D341Med (cell line): ENCODE measurements around the gene INO80.
A peak's percentile ranks its signal among the peaks of the same experiment; 100 is the strongest.
"Not testable (repeated sequence)": the region's sequence is repeated elsewhere in the genome, so short reads cannot be mapped to it uniquely, and the experiment has no call there.

Source experiments
- DNase-seq: peaks from one replicate; pipeline ENCODE4 v3.0.0; 2012; ENCODE audit warnings: low spot score

INO80 gene

DNA sequence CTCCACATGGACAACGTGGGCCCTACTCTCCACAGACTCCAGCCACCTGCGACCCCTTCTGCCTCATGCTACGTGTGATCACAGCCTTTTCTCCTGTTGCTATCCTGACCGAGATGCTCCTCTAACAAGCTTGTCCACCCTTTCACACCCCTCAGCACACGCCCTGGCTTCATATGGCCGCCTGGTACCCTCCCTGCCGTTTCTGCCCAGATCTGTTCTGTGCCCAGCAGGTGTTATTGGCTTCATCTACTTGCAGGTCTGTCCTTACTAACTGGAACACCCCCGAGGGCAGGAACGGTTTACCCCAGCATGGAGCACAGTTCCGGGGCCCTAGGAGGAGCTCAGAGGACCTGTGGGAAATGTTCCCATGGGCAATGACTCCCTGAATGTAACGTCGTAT, 152.9 kb downstream of the INO80 start:
- DNase-seq = no peak

DNA sequence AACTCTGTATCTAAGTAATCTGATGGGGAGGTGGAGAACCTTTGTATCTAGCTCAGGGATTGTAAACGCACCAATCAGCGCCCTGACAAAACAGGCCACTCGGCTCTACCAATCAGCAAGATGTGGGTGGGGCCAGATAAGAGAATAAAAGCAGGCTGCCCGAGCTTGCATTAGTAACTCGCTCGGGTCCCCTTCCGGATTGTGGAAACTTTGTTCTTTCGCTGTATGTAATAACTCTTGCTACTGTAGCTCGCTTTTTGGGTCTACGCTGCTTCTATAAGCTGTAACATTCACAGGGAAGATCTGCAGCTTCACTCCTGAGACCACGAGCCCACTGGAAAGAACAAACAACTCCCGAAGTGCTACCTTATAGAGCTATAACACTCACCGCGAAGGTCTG, 153.8 kb downstream of the INO80 start:
- DNase-seq = not testable (repeated sequence)

DNA sequence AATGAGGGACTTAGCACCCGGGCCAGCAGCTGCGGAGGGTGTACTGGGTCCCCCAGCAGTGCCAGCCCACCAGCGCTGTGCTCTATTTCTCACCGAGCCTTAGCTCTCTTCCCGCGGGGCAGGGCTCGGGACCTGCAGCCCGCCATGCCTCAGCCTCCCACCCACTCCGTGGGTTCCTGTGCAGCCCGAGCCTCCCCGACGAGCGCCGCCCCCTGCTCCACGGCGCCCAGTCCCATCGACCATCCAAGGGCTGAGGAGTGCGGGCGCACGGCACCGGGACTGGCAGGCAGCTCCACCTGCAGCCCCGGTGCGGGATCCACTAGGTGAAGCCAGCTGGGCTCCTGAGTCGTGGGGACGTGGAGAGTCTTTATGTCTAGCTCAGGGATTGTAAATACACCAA, 154.3 kb downstream of the INO80 start:
- not testable (repeated sequence) for DNase-seq

DNA sequence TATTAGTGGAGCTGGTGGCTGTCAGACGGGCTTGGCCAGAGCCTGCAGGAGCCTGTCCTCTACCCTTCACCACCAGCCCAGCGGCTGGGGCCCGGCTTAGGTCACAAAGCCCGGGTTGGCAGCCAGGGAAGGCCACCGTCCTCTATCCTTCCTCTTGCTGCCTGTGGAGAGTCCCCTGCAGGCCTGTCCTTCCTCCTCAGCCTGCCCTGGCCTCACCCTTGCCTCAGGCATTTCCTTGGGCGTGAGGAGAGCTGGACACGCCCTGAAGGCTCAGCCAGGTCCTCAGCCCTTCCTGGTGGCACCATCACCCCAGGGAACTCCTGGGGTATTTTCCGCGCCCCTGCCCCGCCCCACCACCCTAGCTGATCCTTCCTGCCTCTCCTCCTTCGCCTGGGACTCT, 155.2 kb downstream of the INO80 start:
- no peak for DNase-seq

DNA sequence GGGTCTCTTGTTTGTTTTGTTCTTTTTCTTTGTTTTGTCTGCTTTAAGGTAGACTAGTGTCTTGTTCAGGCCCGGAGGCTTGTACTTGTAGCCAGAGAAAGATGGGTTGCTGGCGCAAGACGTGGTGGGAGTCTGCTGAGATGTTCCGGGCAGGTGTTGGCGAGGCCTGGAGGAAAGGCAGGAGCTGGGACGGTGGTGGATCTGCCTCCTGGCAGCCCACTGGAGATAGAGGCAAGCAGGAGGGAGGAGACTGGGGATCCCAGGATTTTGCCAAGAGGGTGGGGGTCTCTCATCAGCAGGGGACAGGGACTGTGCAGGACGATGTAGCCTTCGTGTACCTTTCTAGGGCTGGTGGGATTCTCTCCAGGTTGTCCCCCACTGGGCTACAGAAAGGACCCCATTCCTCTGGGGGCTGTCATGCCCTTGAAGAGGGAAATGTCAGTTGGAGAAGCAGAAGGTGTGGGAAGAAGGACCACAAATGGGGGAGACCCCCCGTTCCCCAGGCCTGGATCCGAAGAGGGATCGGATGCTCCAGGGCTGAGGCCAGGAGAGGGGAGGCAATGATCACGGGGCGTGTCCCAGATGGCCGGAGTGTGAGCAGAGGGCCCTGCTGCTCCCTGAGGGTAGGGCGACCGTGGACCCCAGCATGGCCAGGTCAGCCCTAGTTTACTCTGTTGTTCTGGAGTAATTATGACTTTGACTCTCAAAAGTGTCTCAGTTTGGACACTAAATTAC, 155.8 kb downstream of the INO80 start:
- no peak for DNase-seq

DNA sequence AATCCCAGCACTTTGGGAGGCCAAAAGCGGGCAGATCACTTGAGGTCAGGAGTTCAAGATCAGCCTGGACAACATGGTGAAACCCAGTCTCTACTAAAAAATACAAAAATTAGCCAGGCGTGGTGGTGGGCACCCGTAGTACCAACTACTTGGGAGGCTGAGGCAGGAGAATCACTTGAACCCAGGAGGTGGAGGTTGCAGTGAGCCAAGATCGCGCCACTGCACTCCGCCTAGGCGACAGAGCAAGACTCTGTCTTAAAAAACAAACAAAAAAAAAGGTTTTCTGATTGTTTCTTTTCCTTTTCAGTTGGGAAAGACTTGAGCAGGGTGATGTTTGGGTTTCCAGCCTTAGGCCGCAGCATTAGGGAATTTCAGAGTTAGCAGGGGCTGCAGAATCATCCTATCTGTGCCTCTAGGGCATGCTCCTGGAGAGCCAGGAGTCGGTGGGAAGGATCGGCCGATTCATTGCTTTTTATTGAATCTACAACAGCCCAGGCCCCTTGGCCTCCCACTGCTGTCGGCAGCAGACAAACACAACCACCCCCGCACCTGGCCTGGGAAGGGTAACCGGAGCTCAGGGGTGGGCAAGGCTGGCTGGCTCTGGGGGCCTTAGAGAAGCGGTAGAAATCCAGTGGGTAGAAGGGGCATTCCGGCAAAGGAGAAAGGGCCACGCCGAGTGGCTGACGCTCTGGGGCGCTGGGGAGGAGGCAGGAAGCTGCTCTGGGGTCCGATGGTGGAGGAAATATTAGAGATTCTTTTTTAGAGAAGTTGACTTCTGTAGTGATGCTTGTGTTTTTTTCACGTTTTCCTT, 156.5 kb downstream of the INO80 start:
- no peak for DNase-seq

DNA sequence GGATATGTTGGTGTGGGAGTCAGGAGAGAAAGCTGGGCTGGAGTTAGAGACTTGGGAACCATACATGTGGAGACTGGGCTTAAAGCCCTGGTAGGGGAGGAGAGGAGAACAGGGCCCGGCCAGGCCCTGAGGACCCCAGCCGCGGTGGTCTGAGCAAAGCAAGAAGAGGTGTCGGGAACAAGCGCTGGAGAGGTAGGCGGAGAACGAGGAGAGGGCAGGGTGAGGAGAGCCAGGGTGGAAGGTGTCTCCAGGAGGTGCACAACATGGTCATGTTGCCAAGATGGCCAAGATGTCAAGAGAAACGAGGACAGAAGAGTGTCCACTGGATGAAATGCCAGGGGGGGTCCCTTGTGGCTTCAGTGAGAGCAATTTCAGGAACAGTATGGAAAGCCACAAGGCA, 157.4 kb downstream of the INO80 start:
- DNase-seq = no peak

DNA sequence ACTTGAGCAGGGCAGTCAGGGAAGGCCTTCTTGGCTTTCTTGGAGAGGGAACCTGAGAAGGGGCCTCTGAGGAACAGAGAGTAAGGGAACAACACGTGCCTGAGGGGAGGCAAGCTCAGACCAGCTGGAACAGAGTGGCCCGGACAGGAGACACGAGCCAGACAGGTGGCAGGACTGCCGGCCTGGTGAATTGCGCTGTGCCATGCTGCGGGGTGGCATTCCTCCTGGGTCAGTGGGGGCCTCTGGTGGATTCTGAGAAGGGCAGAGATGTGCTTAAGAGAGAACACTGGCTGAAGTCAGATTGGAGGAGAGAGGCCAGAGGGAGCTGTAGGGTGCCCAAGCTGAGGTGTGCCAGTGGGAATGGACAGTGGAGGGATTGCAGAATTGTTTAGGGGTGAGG, 157.9 kb downstream of the INO80 start:
- DNase-seq = no peak

DNA sequence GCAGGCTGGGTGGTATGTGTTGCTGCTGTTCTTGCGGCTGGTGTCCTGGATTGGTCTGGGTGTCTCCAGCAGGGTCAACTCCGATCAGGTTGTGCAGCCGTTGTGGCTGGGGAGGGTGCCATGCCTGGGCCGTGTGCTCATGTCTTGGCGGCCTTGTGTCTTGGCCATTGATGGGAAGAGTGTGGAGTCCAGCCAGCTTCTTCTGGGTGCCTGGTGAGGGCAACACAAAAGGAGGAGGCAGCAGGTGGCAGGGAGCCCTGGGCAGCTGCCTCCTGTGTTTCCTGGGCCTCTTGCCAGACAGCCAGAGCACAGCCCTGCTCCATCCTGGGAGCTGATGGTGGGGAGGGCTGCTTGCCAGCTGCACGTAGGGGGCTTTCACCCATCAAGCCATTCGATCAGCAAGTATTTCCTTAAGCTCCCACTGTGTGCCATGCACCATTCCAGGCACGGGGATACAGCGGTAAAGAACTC, 158.5 kb downstream of the INO80 start:
- DNase-seq = no peak

DNA sequence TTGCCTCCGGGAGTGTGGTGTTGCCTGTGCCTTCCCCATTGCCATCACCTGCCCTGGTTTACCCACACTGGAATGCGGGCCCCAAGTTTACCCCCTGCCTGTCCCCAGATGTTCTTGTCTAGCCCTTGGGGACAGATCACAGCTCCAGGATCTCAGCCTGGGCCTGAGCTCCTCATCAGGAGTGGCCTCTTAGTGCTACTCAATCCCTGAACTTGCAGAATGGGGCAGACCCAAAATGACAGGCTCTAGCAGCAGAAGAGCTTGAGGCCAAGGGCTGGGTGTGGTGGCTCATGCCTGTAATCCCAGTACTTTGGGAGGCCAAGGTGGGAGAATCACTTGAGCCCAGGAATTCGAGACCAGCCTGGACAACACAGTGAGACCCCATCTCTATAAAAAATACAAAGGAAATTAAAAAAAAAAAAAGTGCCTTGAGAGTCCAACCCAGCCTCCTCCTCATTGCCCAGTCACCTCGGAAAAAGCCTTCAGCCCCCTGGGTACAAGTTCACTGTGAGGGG, 159.0 kb downstream of the INO80 start:
- DNase-seq = no peak

DNA sequence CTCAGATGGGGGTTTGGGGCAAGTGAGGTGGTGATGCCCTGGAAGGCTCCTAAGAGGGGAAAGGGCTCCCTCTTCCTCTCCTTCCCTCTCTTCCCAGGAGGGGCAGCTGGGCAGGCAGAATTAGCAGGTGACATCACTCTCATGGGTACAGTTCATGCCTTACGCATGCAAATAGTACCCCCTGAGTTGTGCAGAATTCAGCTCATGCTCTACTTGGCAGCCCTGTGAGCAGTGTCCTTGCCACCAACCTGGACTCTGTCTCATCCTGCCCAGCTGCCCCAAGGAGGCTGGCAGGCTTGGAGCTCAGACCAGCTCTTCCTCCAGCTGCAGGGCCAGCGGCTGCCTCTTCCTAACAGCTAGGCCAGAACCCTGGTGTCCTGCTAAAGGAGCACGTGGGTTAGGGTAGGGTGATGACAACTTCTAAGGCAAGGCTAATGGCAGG, 159.5 kb downstream of the INO80 start:
- no peak for DNase-seq

DNA sequence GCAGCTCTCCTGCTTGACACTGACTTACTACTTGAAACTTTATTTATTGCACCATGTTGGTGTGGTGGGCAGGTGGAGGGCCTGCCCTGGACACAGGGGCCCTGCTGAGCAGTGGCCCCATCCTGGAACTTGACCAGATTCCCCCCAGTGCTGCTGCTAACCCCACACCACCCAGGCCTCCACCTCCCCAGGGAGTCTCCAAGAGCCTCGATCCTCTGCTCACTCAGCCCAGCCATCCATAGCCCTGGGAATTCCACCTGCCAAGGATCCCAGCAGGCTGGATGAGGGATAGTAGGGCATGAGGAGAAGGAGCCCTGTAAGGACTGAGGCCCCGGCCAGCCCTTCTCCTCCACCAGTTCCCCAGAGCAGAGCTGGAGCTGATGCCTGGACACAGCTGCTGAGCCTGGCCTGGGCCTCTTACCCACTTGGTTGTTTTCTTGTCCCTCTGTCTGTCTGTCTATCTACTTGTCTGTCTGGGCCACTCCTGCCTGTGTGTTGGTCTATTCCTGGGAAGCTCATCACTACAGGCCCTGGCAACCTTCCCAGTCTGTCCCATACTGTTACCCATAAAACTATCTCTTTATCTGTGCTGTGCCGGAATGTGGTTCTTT, 160.0 kb downstream of the INO80 start:
- no peak for DNase-seq

DNA sequence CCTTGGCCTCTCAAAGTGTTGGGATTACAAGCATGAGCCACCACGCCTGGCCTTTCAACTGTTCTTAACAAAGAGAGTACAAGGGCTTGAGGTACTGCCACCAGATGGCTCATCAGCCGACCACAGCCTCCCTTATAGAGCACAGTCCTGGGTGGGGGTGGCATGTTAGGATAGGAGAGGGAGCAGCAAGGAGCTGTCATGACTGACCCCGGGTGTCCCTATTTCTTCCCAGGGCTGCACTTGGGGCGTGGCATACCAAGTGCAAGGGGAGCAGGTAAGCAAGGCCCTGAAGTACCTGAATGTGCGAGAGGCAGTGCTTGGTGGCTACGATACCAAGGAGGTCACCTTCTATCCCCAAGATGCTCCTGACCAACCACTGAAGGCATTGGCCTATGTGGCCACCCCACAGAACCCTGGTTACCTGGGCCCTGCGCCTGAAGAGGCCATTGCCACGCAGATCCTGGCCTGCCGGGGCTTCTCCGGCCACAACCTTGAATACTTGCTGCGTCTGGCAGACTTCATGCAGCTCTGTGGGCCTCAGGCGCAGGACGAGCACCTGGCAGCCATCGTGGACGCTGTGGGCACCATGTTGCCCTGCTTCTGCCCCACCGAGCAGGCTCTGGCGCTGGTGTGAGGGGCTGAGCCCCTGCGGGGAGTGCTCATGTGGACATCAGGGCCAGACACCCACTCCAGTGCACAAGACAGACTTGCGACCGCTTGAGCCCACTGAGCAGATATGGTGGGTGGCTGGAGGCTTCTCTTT, 160.8 kb downstream of the INO80 start:
- DNase-seq = no peak

DNA sequence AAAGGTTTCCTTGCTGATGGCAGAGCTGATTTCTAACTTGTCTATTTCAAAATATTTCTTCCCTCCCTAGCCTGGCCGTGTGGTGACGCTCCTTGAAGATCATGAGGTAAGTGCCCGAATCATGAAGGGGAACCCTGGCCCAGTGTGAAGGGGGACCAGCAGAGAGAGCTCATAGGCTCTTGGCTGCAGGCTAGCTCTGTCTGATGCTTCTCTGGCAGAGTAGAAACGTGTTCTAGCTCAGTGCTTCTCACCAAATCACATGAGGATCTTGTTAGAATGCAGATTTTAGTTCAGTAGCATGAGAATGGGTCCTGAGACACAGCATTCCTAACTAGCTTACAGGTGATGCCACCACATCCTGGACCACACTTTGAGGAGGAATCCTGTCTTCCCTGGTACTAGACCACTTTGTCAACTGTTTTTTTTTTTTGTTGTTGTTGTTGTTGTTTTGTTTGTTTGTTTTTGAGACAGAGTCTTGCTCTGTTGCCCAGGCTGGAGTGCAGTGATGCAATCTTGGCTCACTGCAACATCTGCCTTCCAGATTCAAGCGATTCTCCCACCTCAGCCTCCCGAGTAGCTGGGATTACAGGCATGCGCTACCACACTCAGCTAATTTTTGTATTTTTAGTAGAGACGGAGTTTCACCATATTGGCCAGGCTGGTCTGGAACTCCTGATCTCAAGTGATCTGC, 161.8 kb downstream of the INO80 start:
- DNase-seq = not testable (repeated sequence)

DNA sequence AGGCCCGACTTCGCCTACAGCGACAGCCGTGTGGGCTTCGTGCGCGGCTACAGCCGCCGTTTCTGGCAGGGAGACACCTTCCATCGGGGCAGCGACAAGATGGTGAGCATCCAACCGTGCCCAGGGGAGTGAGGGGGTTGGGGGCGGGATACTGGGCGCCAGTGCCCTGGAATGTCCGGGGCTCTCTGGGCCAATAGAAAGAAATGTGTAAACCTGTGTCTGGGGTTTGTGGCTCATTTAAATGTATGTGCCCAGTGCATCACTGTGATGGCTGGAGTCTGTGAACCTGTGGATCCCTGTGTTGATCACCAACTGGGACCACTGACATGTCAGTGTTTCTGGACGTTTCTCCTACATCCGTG, 162.4 kb downstream of the INO80 start:
- no peak for DNase-seq

DNA sequence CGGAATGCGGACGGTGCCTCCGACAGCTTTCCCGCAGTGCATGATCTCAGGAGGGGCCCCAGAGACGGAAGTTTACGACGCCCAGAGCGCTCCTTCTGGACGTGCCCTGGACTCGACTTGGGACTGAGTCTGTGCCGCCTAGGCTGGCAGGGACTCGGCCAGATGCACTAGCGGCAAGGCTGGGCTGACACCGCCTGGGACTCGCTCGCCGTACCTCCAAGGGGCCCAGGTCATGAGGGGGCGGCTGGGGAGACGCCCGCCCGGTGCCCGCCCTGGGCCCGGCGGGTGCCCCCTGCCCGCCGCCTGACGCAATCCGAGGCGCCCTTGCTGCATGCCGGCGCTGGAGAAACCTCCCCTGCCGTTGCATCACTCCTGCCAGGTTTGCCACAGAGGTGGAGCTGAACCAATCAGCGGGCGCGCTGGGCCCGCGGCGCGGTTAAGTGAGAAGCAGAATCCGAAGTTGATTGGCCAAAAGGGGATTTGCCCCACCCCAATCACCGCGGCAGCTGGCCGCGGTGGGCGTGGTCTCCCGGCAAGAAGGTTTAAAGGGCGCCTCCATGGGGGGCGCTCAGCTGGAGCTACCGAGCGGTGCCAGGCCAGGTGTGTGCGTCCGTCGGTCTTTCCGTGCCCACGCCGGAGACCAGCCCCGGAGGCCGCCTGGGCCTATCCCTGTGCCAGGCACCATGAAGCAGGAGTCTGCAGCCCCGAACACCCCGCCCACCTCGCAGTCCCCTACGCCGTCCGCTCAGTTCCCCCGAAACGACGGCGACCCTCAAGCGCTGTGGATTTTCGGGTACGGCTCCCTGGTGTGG, 163.0 kb downstream of the INO80 start, which contains the start of gene CHAC1:
Gene CHAC1, plus strand, starts transcription at position 571 of the 812 bp plus-strand sequence. Its CDS starts 113 bp downstream, at position 684.
- peak; percentile 100 for DNase-seq

DNA sequence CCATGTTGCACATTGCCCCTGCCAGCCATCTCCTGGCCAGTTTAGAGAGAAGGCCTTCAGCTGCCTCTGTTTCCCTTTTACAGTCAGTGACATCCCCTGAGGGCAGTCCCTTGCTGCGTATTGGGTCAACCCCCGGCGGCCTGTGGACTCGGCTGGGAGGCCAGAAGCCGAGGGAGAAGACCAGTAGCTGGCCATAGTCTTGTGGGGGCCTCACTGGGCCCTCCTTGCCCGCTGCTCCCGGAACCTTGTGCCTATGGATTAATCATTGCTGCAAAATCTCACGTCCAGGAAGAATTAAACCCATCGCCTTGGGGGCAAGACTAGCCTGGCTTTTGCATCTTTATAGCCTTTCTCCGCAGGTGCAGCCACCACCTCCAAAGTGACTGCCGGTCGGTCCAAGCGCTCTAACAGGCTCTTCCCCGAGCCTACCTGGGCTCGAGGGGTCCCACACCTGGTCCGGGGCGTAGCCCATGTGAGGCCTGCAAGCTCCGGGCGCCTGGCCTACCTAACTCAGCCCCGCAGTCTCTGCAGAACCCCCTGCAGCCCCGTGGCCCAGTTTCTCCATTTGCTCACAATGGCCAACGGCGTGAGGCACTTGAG, 163.7 kb downstream of the INO80 start:
- DNase-seq = no peak

DNA sequence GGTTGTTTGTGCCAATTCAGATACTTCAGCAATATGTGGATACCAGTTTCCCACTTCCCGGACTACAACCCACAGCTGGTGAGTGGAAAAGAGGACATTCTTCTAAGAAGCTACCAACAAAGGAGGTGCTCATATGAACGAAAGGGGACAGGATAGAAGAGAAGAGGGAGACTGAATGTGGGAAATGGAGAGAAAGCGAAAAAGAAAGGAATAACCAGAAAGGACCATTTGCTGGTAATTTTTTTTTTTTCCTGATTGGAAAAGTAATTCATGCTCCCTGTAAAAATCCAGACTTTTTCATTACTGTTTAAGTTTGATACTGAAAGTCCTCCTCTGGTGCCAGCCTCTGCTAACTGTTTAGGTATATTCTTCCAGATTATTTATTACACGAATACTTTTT, 164.3 kb downstream of the INO80 start:
- no peak for DNase-seq

DNA sequence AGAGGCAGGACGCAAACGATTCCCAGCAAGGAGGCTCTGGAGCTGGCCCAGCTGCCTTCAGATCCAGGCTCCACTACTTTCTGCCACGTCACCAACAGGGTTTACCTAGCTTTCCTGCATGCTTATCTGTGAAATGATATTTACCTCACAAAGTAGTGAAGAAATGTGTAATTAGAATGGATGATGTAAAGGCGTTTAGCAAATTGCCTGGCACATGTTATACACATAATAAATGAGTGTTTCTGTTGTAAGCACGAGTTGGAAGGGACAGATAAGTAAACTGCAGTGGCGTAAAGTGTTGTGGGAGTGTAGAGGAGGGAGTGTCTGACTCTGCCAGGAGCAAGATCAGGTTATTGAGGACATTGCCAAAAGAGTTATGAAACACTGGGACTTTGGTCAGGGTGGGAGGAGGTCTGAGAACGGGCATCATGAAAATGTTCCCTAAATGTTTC, 166.3 kb downstream of the INO80 start:
- DNase-seq = no peak
